Measurements from ENCODE around the gene CANX.

CANX gene

GRCh38 chr5:179746872-179747271 is 48.1 kb downstream of the CANX start:
- TF ChIP-seq POLR2AphosphoS5 (IDR thresholded peaks at IDR 0.05; ENCODE audit: low read depth, low read length) (no peak), TAF1 (IDR thresholded peaks at IDR 0.05; ENCODE audit: borderline replicate concordance, insufficient read depth, low read length) (no peak), FOXP2 (optimal IDR thresholded peaks at IDR 0.05; ENCODE audit: borderline replicate concordance, extremely low read depth, extremely low read length, insufficient read depth) (no peak), SIN3A (IDR thresholded peaks at IDR 0.05; ENCODE audit: borderline replicate concordance, insufficient read depth, low read length) (no peak)
- TF ChIP-seq, protein P1, sequence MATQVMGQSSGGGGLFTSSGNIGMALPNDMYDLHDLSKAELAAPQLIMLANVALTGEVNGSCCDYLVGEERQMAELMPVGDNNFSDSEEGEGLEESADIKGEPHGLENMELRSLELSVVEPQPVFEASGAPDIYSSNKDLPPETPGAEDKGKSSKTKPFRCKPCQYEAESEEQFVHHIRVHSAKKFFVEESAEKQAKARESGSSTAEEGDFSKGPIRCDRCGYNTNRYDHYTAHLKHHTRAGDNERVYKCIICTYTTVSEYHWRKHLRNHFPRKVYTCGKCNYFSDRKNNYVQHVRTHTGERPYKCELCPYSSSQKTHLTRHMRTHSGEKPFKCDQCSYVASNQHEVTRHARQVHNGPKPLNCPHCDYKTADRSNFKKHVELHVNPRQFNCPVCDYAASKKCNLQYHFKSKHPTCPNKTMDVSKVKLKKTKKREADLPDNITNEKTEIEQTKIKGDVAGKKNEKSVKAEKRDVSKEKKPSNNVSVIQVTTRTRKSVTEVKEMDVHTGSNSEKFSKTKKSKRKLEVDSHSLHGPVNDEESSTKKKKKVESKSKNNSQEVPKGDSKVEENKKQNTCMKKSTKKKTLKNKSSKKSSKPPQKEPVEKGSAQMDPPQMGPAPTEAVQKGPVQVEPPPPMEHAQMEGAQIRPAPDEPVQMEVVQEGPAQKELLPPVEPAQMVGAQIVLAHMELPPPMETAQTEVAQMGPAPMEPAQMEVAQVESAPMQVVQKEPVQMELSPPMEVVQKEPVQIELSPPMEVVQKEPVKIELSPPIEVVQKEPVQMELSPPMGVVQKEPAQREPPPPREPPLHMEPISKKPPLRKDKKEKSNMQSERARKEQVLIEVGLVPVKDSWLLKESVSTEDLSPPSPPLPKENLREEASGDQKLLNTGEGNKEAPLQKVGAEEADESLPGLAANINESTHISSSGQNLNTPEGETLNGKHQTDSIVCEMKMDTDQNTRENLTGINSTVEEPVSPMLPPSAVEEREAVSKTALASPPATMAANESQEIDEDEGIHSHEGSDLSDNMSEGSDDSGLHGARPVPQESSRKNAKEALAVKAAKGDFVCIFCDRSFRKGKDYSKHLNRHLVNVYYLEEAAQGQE (IDR thresholded peaks at IDR 0.05; ENCODE audit: insufficient read depth in 1 of 2, low read depth in 2 of 2, low read length in 2 of 2) = no peak

DNA sequence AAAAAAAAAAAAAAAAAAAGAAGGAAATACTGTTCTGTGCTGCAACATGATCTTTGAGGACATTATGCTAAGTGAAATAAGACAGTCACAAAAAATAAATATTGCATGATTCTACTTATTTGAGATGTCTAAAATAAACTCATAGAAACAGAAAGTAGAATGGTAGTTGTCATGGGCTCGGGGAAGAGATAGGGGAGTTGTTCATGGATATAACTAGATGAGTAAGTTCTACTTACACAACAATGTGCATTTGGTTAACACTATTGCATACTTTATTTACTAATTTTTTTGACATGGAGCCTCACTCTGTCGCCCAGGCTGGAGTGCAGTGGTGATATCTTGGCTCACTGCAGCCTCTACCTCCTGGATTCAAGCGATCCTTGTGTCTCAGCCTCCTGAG is 49.0 kb downstream of the CANX start:
- no peak for TF ChIP-seq FOXP2 (optimal IDR thresholded peaks at IDR 0.05; ENCODE audit: borderline replicate concordance, extremely low read depth, extremely low read length, insufficient read depth)
- TF ChIP-seq POLR2AphosphoS5 (IDR thresholded peaks at IDR 0.05; ENCODE audit: low read depth, low read length) = no peak
- TF ChIP-seq, protein P1 (IDR thresholded peaks at IDR 0.05; ENCODE audit: insufficient read depth in 1 of 2, low read depth in 2 of 2, low read length in 2 of 2) = no peak
- TF ChIP-seq TAF1 (IDR thresholded peaks at IDR 0.05; ENCODE audit: borderline replicate concordance, insufficient read depth, low read length) = no peak
- TF ChIP-seq SIN3A (IDR thresholded peaks at IDR 0.05; ENCODE audit: borderline replicate concordance, insufficient read depth, low read length) = no peak

GRCh38 chr5:179749857-179750508 is 51.2 kb downstream of the CANX start:
- TF ChIP-seq SIN3A (IDR thresholded peaks at IDR 0.05; ENCODE audit: borderline replicate concordance, insufficient read depth, low read length) (no peak), FOXP2 (optimal IDR thresholded peaks at IDR 0.05; ENCODE audit: borderline replicate concordance, extremely low read depth, extremely low read length, insufficient read depth) (no peak), TAF1 (IDR thresholded peaks at IDR 0.05; ENCODE audit: borderline replicate concordance, insufficient read depth, low read length) (no peak), POLR2AphosphoS5 (IDR thresholded peaks at IDR 0.05; ENCODE audit: low read depth, low read length) (no peak)
- TF ChIP-seq, protein P1 (IDR thresholded peaks at IDR 0.05; ENCODE audit: insufficient read depth in 1 of 2, low read depth in 2 of 2, low read length in 2 of 2) = no peak

- TF ChIP-seq SIN3A (IDR thresholded peaks at IDR 0.05; ENCODE audit: borderline replicate concordance, insufficient read depth, low read length) (no peak), TAF1 (IDR thresholded peaks at IDR 0.05; ENCODE audit: borderline replicate concordance, insufficient read depth, low read length) (no peak), POLR2AphosphoS5 (IDR thresholded peaks at IDR 0.05; ENCODE audit: low read depth, low read length) (no peak), FOXP2 (optimal IDR thresholded peaks at IDR 0.05; ENCODE audit: borderline replicate concordance, extremely low read depth, extremely low read length, insufficient read depth) (no peak)
- TF ChIP-seq, protein P1 (IDR thresholded peaks at IDR 0.05; ENCODE audit: insufficient read depth in 1 of 2, low read depth in 2 of 2, low read length in 2 of 2) = no peak
Measured at GRCh38 chr5:179753971-179754370, 55.2 kb downstream of the CANX start.
